ENCODE data around the gene CYP2R1.

CYP2R1 gene

DNA sequence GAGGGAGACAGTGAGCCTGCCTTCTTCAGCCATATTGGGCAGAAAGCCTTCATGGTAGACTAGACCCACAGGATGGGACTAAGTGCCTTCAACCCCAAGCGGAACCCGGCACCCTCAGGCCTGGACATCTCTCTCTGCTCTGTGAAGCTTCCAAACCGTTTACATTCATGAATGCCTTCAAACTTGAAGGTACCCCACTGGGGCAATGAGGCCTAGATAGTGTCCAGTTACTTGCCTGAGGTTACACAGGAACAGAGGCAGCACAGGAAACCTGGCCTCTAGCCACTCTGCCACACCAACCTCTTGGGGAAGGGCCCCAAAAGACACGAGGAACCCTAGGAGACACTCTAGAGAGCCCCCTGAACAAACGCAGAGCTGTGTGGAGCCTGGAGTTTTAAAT, 14.5 kb upstream of the CYP2R1 start:
- no peak overlapping the region for H3K4me3 ChIP-seq (IDR thresholded peaks at IDR 0.05; ENCODE audit: insufficient read depth, low read depth, low read length)
- no peaks in the 10 kb centered on the region for H4K20me1 ChIP-seq (ENCODE audit: insufficient read depth)
- H3K79me2 ChIP-seq (ENCODE audit: insufficient read depth, low read depth): no peaks in the 10 kb centered on the region
- H3K36me3 ChIP-seq (ENCODE audit: insufficient read depth): no peaks in the 10 kb centered on the region
- H3K27ac ChIP-seq: no peak overlapping the region
- TF ChIP-seq, protein P1, sequence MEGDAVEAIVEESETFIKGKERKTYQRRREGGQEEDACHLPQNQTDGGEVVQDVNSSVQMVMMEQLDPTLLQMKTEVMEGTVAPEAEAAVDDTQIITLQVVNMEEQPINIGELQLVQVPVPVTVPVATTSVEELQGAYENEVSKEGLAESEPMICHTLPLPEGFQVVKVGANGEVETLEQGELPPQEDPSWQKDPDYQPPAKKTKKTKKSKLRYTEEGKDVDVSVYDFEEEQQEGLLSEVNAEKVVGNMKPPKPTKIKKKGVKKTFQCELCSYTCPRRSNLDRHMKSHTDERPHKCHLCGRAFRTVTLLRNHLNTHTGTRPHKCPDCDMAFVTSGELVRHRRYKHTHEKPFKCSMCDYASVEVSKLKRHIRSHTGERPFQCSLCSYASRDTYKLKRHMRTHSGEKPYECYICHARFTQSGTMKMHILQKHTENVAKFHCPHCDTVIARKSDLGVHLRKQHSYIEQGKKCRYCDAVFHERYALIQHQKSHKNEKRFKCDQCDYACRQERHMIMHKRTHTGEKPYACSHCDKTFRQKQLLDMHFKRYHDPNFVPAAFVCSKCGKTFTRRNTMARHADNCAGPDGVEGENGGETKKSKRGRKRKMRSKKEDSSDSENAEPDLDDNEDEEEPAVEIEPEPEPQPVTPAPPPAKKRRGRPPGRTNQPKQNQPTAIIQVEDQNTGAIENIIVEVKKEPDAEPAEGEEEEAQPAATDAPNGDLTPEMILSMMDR (conservative IDR thresholded peaks at IDR 0.05; ENCODE audit: low read depth, low read length): no peak
- H3K9ac ChIP-seq: no peak overlapping the region
- no peaks in the 10 kb centered on the region for H3K27me3 ChIP-seq (ENCODE audit: insufficient read depth, low read depth)
- no peak overlapping the region for H3K4me2 ChIP-seq
- peaks cover 18% of the 10 kb centered on the region for H3K4me1 ChIP-seq (ENCODE audit: low read depth, poor library complexity, severe bottlenecking)
- H2AFZ ChIP-seq (ENCODE audit: low read depth): no peak overlapping the region

DNA sequence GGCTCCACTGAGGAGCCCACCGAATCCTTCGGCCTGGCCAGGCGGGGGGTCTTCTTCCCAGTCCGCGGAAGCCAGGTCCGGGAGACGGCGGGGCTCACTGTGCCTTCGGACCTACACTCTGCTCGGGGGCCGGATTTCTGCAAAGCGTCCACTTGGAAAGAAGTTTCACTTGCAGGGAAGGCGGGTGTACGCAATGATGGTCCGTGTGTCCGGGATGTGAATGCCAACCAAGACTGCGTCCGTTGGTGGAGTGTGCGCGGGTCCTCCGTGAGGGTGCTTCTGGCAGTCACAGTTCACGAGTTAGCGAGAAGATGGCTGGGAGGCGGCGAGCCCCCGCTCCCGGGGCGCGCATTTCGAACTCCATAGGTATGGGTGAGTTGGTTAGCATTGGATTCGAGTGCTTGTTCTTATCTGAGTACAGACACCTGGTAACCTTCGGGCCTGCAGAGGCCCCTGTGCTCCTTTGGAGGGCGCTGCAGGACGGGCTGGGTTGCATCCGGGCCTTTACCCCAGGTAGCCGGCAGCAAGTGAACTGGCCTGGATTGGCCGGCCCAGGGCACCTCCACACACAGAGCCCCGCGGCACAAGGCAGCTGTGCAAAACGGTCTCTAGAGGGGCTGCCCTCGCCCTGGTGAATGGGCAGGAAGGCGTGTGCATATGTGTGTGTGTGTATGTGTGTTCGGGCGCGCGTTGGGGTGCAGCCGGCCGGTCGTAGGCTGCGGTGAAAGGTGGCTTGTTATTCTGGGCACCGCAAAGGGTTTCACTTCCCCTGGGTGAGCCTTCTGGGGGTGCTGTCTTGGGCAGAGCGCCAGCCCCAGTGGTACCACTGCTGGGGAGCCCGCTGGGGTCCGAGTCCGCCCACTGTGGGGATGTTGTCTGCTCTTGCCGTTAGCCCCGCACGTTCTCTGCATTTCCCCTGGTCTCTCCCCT, 13.3 kb upstream of the CYP2R1 start:
- H3K27me3 ChIP-seq (ENCODE audit: insufficient read depth, low read depth): no peaks in the 10 kb centered on the region
- no peak overlapping the region for H3K27ac ChIP-seq
- peak overlapping the region; percentile 89 for H2AFZ ChIP-seq (ENCODE audit: low read depth)
- H3K9ac ChIP-seq: peak overlapping the region; percentile 60; the same call in 1 of the 2 replicates
- H3K79me2 ChIP-seq (ENCODE audit: insufficient read depth, low read depth): no peaks in the 10 kb centered on the region
- no peak overlapping the region for H3K4me3 ChIP-seq (IDR thresholded peaks at IDR 0.05; ENCODE audit: insufficient read depth, low read depth, low read length)
- peaks cover 18% of the 10 kb centered on the region for H3K4me1 ChIP-seq (ENCODE audit: low read depth, poor library complexity, severe bottlenecking)
- H4K20me1 ChIP-seq (ENCODE audit: insufficient read depth): no peaks in the 10 kb centered on the region
- peak overlapping the region; percentile 67 for H3K4me2 ChIP-seq
- TF ChIP-seq, protein P1 (conservative IDR thresholded peaks at IDR 0.05; ENCODE audit: low read depth, low read length): peak; percentile 73
- H3K36me3 ChIP-seq (ENCODE audit: insufficient read depth): no peaks in the 10 kb centered on the region

DNA sequence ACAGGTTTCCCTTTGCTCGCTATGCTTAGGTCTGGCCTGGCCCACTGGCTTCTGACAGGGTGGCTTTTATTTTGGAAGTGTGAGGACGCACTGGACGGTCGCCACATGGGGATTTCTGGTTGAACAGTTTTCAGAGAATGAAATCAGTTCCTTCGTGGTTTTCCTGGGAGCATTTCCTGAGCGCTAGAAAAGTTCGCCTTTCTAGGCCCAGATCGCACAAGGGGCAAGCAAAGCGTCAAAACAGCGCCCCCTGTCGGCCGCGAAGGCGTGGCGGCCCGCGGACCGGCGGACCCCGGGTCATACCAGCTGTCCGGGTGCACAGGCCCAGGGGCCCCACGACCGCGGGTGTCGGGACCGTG, 12.7 kb upstream of the CYP2R1 start:
- Histone ChIP-seq H2AFZ (ENCODE audit: low read depth) (peak overlapping the region; percentile 89), H3K27me3 (ENCODE audit: insufficient read depth, low read depth) (no peaks in the 10 kb centered on the region), H3K4me1 (ENCODE audit: low read depth, poor library complexity, severe bottlenecking) (peaks cover 18% of the 10 kb centered on the region), H3K4me2 (peak overlapping the region; percentile 67; the same call in 1 of the 2 replicates), H3K36me3 (ENCODE audit: insufficient read depth) (no peaks in the 10 kb centered on the region), H3K4me3 (IDR thresholded peaks at IDR 0.05; ENCODE audit: insufficient read depth, low read depth, low read length) (no peak overlapping the region), H3K9ac (peak overlapping the region; percentile 60; the same call in 1 of the 2 replicates), H4K20me1 (ENCODE audit: insufficient read depth) (no peaks in the 10 kb centered on the region), H3K27ac (no peak overlapping the region), H3K79me2 (ENCODE audit: insufficient read depth, low read depth) (no peaks in the 10 kb centered on the region)
- TF ChIP-seq, protein P1 (conservative IDR thresholded peaks at IDR 0.05; ENCODE audit: low read depth, low read length): peak; percentile 82; the same call in 1 of the 2 replicates

DNA sequence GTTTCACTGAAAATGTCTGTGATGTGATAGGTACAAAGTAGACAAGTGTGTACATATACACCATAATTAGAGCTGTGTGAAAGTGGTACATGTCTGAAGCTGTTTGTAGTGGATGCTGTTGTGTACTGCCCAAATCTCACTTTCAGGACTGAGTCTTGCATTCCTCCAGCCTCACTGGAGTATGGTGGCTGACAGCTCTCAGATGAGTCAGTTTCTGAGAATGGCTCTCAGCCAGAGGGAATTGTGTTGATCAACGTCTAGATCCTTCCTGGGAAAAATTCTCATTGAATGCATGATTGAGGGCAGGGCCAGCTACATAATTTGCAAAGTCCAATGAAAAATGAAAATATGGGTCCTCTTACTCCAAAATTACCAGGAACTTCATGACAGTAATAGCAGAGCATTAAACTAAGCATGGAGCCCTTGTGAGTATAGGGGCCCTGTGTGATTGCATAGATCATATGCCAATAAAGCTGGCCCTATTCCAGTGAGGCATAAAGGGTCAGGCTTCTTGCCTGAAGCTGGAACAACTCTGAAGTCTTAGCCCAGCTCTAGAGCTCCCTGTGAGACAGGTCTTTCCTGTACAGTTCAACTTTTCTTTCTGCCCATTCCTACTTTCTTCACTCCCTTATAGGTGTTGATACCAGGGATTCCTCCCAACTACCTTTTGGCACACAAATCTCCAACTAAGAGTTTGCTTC, 10.8 kb upstream of the CYP2R1 start:
- TF ChIP-seq, protein P1 (conservative IDR thresholded peaks at IDR 0.05; ENCODE audit: low read depth, low read length): no peak
- Histone ChIP-seq H3K9ac (no peak overlapping the region), H3K27me3 (ENCODE audit: insufficient read depth, low read depth) (no peaks in the 10 kb centered on the region), H4K20me1 (ENCODE audit: insufficient read depth) (no peaks in the 10 kb centered on the region), H3K27ac (no peak overlapping the region), H3K4me1 (ENCODE audit: low read depth, poor library complexity, severe bottlenecking) (peaks cover 5% of the 10 kb centered on the region), H2AFZ (ENCODE audit: low read depth) (no peak overlapping the region), H3K4me2 (no peak overlapping the region), H3K36me3 (ENCODE audit: insufficient read depth) (no peaks in the 10 kb centered on the region), H3K79me2 (ENCODE audit: insufficient read depth, low read depth) (no peaks in the 10 kb centered on the region), H3K4me3 (IDR thresholded peaks at IDR 0.05; ENCODE audit: insufficient read depth, low read depth, low read length) (no peak overlapping the region)
